Activated T-helper 17 cell treated with anti-CD3 and anti-CD28 coated beads, Interleukin-2, amount 50 U/mL, for 72 hours (primary cell): ENCODE results near the gene WNT7B. TPM values are rescaled to one million over a fixed set of nuclear protein-coding genes. Genes with fewer than 3 reads are reported as not detected.

Experiments used
- ATAC-seq: fragments of 150-1000 bp; cut with Tn5 transposase; replicated peaks from 2 replicates; pipeline ENCODE4 v1.10.0; 2021; ENCODE audit warnings: mild to moderate bottlenecking, moderate library complexity
- H3K27ac Mint-ChIP-seq: one replicate; pipeline ENCODE4 v1.8.0; 2022; ENCODE audit warnings: mixed read lengths
- H3K27me3 Mint-ChIP-seq: one replicate; pipeline ENCODE4 v1.8.0; 2022; ENCODE audit warnings: mixed read lengths
- H3K36me3 Mint-ChIP-seq: one replicate; pipeline ENCODE4 v1.8.0; 2022; ENCODE audit warnings: low read depth, mild to moderate bottlenecking, mixed read lengths
- H3K4me1 Mint-ChIP-seq: one replicate; pipeline ENCODE4 v1.8.0; 2022; ENCODE audit warnings: mixed read lengths
- H3K4me3 Mint-ChIP-seq: one replicate; pipeline ENCODE4 v1.8.0; 2022; ENCODE audit warnings: mild to moderate bottlenecking, mixed read lengths
- H3K9me3 Mint-ChIP-seq: one replicate; pipeline ENCODE4 v1.8.0; 2022; ENCODE audit warnings: mixed read lengths
- total RNA-seq, 2 donors: library from RNA; stranded (reverse); gene quantifications; one replicate each; pipeline ENCODE4 v1.2.3, GENCODE V29; 2022

The WNT7B gene
- total RNA-seq, 2 donors from 2014 or later = not detected

- no peaks in the 10 kb centered on the region for H3K36me3 Mint-ChIP-seq
- no peak overlapping the region for H3K27ac Mint-ChIP-seq
- ATAC-seq = no peak
- peak overlapping the region; percentile 40 for H3K4me3 Mint-ChIP-seq
- H3K27me3 Mint-ChIP-seq = peaks cover 28% of the 10 kb centered on the region
- no peaks in the 10 kb centered on the region for H3K4me1 Mint-ChIP-seq
- no peaks in the 10 kb centered on the region for H3K9me3 Mint-ChIP-seq
These were observed 2.5 kb downstream of the WNT7B start for GRCh38 chr22:45974498-45974897.

DNA sequence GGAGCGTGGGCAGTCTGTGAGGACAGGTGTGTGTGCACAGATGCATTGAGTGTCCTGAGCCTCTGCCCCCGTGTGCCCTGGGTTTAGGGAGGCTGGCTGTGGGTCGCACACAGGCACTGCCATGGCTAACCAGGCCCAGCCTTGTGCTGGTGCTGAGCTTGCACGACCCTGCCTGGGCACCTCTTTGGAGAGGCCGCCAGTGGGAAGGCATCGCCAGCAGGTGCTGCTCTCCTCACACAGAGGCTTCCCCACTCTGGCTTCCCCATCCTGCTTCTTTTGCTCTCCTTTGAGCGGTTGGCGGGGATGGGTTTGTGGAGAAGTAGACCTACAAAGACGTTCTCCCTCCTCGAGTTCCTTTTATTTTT is 4.1 kb downstream of the WNT7B start:
- Mint-ChIP-seq H3K9me3 (no peaks in the 10 kb centered on the region), H3K27ac (no peak overlapping the region), H3K4me3 (no peak overlapping the region), H3K4me1 (no peaks in the 10 kb centered on the region), H3K36me3 (no peaks in the 10 kb centered on the region), H3K27me3 (peaks cover 38% of the 10 kb centered on the region)
- no peak for ATAC-seq

GRCh38 chr22:45972091-45972888 is 4.7 kb downstream of the WNT7B start:
- H3K9me3 Mint-ChIP-seq = no peaks in the 10 kb centered on the region
- H3K4me1 Mint-ChIP-seq = no peaks in the 10 kb centered on the region
- no peaks in the 10 kb centered on the region for H3K36me3 Mint-ChIP-seq
- no peak overlapping the region for H3K27ac Mint-ChIP-seq
- no peak for ATAC-seq
- no peak overlapping the region for H3K4me3 Mint-ChIP-seq
- H3K27me3 Mint-ChIP-seq = peaks cover 39% of the 10 kb centered on the region

DNA sequence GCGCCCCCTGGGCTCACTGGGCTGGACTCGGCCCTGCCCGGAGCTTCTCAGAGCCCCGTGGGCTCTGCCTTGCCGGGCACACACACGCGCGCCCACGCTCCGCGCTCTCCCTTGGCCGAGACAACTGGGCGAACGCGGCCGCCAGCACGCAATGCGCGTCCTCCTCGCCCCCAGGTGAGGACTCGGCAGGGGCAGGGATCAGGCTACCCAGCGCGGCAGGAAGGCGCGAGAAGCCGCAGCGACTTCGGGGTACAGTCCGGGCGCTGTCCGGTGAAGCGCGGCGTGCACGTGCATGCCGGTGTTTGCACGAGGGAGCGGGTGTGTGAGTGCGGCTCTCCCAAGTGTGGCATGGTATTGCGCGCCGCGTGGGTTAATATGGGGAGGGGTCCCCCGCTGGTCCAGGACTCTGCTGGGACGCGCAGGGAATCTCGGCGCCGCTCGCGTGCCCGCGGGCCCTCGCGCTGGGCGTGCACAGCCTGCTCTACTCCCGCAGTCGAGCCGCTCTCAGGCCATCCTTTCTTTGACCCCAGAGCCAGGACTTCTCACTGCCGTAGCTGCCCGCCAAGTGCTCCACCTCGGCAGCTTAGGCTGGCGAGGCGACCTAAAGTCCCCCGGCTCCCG is 5.4 kb downstream of the WNT7B start:
- ATAC-seq = no peak
- no peak overlapping the region for H3K27ac Mint-ChIP-seq
- peaks cover 39% of the 10 kb centered on the region for H3K27me3 Mint-ChIP-seq
- no peaks in the 10 kb centered on the region for H3K4me1 Mint-ChIP-seq
- no peaks in the 10 kb centered on the region for H3K36me3 Mint-ChIP-seq
- no peak overlapping the region for H3K4me3 Mint-ChIP-seq
- no peaks in the 10 kb centered on the region for H3K9me3 Mint-ChIP-seq

- no peaks in the 10 kb centered on the region for H3K36me3 Mint-ChIP-seq
- no peaks in the 10 kb centered on the region for H3K4me1 Mint-ChIP-seq
- no peak overlapping the region for H3K4me3 Mint-ChIP-seq
- peaks cover 39% of the 10 kb centered on the region for H3K27me3 Mint-ChIP-seq
- H3K9me3 Mint-ChIP-seq = no peaks in the 10 kb centered on the region
- ATAC-seq = no peak
- no peak overlapping the region for H3K27ac Mint-ChIP-seq
These were observed 6.1 kb downstream of the WNT7B start for GRCh38 chr22:45970705-45971407.

GRCh38 chr22:45969801-45970470 is 7.0 kb downstream of the WNT7B start:
- Mint-ChIP-seq H3K36me3 (no peaks in the 10 kb centered on the region), H3K4me3 (no peak overlapping the region), H3K9me3 (no peaks in the 10 kb centered on the region), H3K27ac (no peak overlapping the region), H3K27me3 (peaks cover 39% of the 10 kb centered on the region), H3K4me1 (no peaks in the 10 kb centered on the region)
- no peak for ATAC-seq

DNA sequence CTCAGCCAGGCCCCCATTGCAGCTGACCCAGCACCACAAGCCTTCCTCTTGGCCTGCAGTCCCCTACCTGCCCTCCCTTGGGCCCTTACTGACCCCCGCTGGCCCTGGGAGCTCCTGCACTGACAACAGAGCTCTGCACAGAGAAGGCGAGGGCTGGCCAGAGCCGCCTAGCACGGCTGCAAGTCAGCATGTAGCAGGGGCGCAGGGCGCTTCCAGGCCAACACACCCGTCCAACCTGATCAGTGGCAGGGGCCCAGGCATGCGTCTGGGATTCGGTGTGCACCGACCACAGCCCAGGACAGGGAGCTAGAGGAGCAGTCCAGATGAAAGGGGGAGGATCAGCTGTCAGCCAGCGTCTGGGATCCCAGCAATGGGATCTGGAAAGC is 7.6 kb downstream of the WNT7B start:
- no peaks in the 10 kb centered on the region for H3K36me3 Mint-ChIP-seq
- H3K9me3 Mint-ChIP-seq = no peaks in the 10 kb centered on the region
- H3K4me1 Mint-ChIP-seq = no peaks in the 10 kb centered on the region
- ATAC-seq = no peak
- H3K27me3 Mint-ChIP-seq = peaks cover 39% of the 10 kb centered on the region
- H3K4me3 Mint-ChIP-seq = no peak overlapping the region
- no peak overlapping the region for H3K27ac Mint-ChIP-seq

GRCh38 chr22:45968751-45969413 is 8.1 kb downstream of the WNT7B start:
- Mint-ChIP-seq H3K36me3 (no peaks in the 10 kb centered on the region), H3K27me3 (peaks cover 34% of the 10 kb centered on the region), H3K4me3 (no peak overlapping the region), H3K4me1 (no peaks in the 10 kb centered on the region), H3K9me3 (no peaks in the 10 kb centered on the region), H3K27ac (no peak overlapping the region)
- ATAC-seq = peak; percentile 39

DNA sequence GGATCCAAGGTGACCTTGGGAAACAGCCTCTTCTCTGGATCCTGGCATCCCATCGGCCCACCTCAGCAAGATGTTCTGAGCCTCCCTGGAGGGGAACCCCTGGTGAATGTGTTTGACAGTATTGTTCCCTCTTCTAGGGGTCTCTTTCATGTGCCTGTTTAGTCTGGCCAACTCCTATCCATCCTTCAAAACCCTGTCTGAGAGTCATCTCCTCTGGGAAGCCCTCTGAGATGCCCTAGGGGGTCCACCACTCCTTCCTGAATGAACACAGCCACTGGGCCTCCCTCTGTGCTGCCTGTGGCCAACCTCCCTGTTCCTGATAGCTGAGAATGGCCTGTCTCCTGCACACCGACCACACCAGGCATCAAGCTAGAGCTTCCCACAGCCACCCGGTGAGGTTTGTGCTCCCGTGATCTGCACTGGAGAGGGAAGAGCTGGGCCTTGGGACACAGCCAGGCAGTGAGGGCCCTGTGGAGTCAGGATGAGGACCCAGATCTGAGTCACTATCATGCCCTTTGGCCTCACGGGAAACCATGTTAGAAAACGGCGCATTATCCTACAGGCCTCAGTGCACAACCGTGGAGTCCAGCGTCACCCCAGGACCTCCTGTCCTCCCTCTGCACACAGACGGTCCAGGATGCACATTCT is 8.8 kb downstream of the WNT7B start:
- ATAC-seq = no peak
- Mint-ChIP-seq H3K27ac (no peak overlapping the region), H3K9me3 (no peaks in the 10 kb centered on the region), H3K27me3 (peaks cover 29% of the 10 kb centered on the region), H3K4me3 (no peak overlapping the region), H3K36me3 (no peaks in the 10 kb centered on the region), H3K4me1 (no peaks in the 10 kb centered on the region)

- H3K27me3 Mint-ChIP-seq = peaks cover 26% of the 10 kb centered on the region
- no peaks in the 10 kb centered on the region for H3K4me1 Mint-ChIP-seq
- H3K27ac Mint-ChIP-seq = no peak overlapping the region
- H3K4me3 Mint-ChIP-seq = no peak overlapping the region
- no peak for ATAC-seq
- H3K9me3 Mint-ChIP-seq = no peaks in the 10 kb centered on the region
- no peaks in the 10 kb centered on the region for H3K36me3 Mint-ChIP-seq
These were observed 10.0 kb downstream of the WNT7B start for GRCh38 chr22:45966895-45967365.

- Mint-ChIP-seq H3K4me1 (no peaks in the 10 kb centered on the region), H3K9me3 (no peaks in the 10 kb centered on the region), H3K27me3 (peaks cover 26% of the 10 kb centered on the region), H3K36me3 (no peaks in the 10 kb centered on the region), H3K27ac (no peak overlapping the region), H3K4me3 (no peak overlapping the region)
- ATAC-seq = peak; percentile 5
These were observed 10.6 kb downstream of the WNT7B start for GRCh38 chr22:45966320-45966894.

GRCh38 chr22:45965563-45965962 is 11.4 kb downstream of the WNT7B start:
- H3K27ac Mint-ChIP-seq = no peak overlapping the region
- peaks cover 23% of the 10 kb centered on the region for H3K27me3 Mint-ChIP-seq
- no peaks in the 10 kb centered on the region for H3K4me1 Mint-ChIP-seq
- ATAC-seq = no peak
- no peaks in the 10 kb centered on the region for H3K36me3 Mint-ChIP-seq
- no peak overlapping the region for H3K4me3 Mint-ChIP-seq
- H3K9me3 Mint-ChIP-seq = no peaks in the 10 kb centered on the region

GRCh38 chr22:45964926-45965527 is 11.9 kb downstream of the WNT7B start:
- no peak overlapping the region for H3K27ac Mint-ChIP-seq
- H3K9me3 Mint-ChIP-seq = no peaks in the 10 kb centered on the region
- peaks cover 23% of the 10 kb centered on the region for H3K27me3 Mint-ChIP-seq
- no peaks in the 10 kb centered on the region for H3K36me3 Mint-ChIP-seq
- no peaks in the 10 kb centered on the region for H3K4me1 Mint-ChIP-seq
- no peak overlapping the region for H3K4me3 Mint-ChIP-seq
- no peak for ATAC-seq
